PC-3 (cell line): Measurements from ENCODE around the gene SMC1B.

Experiments
- CTCF ChIP-seq: fragments of 300-600 bp; sonication (generic); conservative IDR thresholded peaks from 2 replicates; pipeline ENCODE4 v1.5.1; 2017; ENCODE audit warnings: antibody characterized with exemption, low read depth, mild to moderate bottlenecking, low read length
- EZH2 ChIP-seq: fragments of 300-600 bp; sonication (generic); IDR thresholded peaks from one replicate; pipeline ENCODE4 v1.6.1; 2017; ENCODE audit warnings: antibody characterized with exemption, mild to moderate bottlenecking, low read length; ENCODE audit not compliant: unreplicated experiment
- EZH2phosphoT487 ChIP-seq: fragments of 300-600 bp; sonication (generic); IDR thresholded peaks from 2 replicates; pipeline ENCODE4 v1.6.1; 2018; ENCODE audit warnings: mild to moderate bottlenecking, antibody characterized with exemption, low read length, borderline replicate concordance

GRCh38 chr22:45312415-45312814 lies 101.0 kb downstream of the SMC1B start:
- no peak for TF ChIP-seq CTCF
- TF ChIP-seq EZH2: no peak
- TF ChIP-seq EZH2phosphoT487: no peak
